NT2/D1 (cell line): ENCODE results near the gene ABLIM2.

Experiments
- DNase-seq: peaks from one replicate; pipeline ENCODE4 v3.0.0-alpha.2; 2011; ENCODE audit warnings: low read depth, low spot score
- H3K27me3 ChIP-seq: 2 replicates; pipeline ENCODE4 v1.6.0; 2011; ENCODE audit warnings: mild to moderate bottlenecking; ENCODE audit not compliant: insufficient read length, insufficient read depth
- H3K36me3 ChIP-seq: 2 replicates; pipeline ENCODE4 v1.6.1; 2011; ENCODE audit warnings: mild to moderate bottlenecking, low read length, mixed read lengths; ENCODE audit not compliant: insufficient read depth, insufficient read length
- H3K4me1 ChIP-seq: 2 replicates; pipeline ENCODE4 v1.5.1; 2011; ENCODE audit not compliant: insufficient read depth, insufficient read length
- H3K4me3 ChIP-seq: 2 replicates; pipeline ENCODE4 v1.5.1; 2011; ENCODE audit warnings: low read depth; ENCODE audit not compliant: insufficient read length
- H3K9ac ChIP-seq: 2 replicates; pipeline ENCODE4 v1.6.0; 2011; ENCODE audit warnings: low read depth; ENCODE audit not compliant: insufficient read length
- H3K9me3 ChIP-seq: 2 replicates; pipeline ENCODE4 v1.5.1; 2011; ENCODE audit warnings: mild to moderate bottlenecking, low read length; ENCODE audit not compliant: insufficient read depth
- SUZ12 ChIP-seq: IDR thresholded peaks from 2 replicates; pipeline ENCODE4 v1.6.1; 2011; ENCODE audit not compliant: insufficient read length, insufficient read depth; ENCODE audit errors: extremely low read depth
- YY1 ChIP-seq: IDR thresholded peaks from 2 replicates; pipeline ENCODE4 v1.6.1; 2011; ENCODE audit not compliant: insufficient read length, insufficient read depth
- ZNF274 ChIP-seq: IDR thresholded peaks from 2 replicates; pipeline ENCODE4 v1.6.1; 2011; ENCODE audit warnings: mild to moderate bottlenecking, low read depth, low read length

ABLIM2 gene

DNA sequence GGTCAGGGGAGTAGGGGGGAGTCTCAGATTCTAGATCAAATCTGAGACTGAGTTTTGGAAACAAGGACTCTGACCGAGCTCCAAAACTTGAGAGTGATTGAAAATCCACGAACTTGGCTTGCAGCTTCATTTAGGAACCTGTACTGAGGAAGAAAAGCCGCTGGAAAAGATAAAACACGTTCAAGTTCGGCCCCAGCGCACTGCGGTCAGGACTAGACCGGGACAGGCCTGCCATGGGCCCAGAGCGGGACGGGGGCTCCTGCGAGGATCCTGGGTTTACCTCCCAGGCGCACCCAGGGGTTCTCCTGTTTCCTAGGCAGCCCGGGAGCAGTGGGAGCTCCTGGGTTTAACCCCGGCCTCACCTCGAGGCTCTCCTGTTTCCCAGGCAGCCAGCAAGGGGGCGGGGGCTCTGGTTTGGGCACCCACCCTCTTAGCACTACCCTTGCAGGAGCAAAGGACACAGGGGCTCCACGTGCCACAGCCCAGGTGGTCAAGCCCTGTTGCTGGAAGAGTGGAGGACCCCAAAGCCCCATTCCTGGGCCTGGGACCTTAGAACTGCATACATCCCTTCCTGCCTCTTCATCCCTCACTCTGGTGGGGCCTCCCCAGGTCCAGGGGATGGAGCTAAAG, 74.5 kb downstream of the ABLIM2 start:
- no peak for TF ChIP-seq ZNF274
- TF ChIP-seq SUZ12 = no peak
- TF ChIP-seq YY1 = no peak
- Histone ChIP-seq H3K27me3 (no peaks in the 10 kb centered on the region), H3K4me1 (peaks cover 24% of the 10 kb centered on the region), H3K4me3 (no peak overlapping the region), H3K36me3 (no peaks in the 10 kb centered on the region), H3K9me3 (no peaks in the 10 kb centered on the region), H3K9ac (no peak overlapping the region)
- DNase-seq = no peak

DNA sequence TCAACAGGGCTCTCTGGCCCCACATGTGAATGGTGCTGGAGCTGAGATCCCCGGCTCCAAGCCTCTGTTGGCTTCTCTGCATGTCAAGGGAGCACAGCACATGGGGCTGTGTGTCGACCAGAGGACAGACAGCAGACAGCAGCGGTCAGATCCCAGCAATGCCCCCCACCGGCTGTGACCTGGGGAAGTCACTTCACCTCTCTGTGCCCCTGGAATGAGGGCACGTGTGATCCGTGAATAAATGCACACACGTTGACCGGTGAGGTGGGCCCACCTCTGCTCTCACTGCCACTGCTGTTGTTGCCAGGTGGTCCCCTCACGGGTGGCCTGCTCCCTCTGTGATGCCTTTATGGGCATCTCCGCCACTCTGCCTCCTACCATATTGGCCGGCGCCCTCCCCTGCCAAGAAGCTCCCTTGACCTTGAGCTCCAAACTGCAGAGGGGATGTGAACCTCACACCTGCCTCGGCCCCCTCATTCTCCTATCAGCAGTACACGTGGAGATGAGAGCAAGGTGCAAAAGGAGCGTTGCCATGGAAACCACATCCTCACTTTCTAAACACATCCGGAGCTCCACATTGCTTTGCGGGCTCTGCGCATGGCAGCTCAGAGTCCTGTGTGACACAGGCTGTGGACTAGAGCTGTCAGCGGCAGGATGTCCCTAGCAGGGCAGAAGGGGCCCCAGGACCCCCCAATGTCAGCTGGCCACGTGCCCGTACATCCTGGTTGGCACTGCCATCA, 75.4 kb downstream of the ABLIM2 start:
- H3K27me3 ChIP-seq = no peaks in the 10 kb centered on the region
- DNase-seq = no peak
- no peak for TF ChIP-seq YY1
- no peak for TF ChIP-seq SUZ12
- TF ChIP-seq ZNF274 = no peak
- H3K4me1 ChIP-seq = peaks cover 24% of the 10 kb centered on the region
- no peak overlapping the region for H3K9ac ChIP-seq
- H3K36me3 ChIP-seq = no peaks in the 10 kb centered on the region
- H3K9me3 ChIP-seq = no peaks in the 10 kb centered on the region
- H3K4me3 ChIP-seq = no peak overlapping the region

DNA sequence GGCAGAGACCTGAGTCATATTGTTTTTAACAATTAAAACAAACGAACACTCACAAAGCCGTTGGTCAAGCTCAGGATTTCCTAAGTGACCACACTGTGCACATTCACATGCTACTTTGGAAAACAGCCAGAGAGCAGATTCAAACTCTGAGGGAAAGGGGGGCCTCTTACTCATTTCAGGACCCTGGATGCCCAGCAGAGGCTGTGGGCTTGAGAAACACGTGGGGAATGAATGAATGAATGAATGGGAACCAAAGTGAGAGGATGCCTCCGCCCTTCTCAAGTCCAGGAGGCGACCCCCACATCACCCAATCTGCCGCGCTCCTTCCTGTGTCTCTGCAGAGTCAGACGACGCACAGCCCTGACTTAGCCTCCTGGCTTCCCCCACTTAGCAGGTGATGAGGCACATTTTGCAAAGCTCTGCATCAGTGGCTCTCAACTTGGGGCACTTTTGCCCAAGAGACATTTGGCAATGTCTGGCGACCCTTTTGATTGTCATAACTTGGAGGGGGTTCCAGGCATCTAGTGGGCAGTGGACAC, 76.0 kb downstream of the ABLIM2 start:
- DNase-seq = no peak
- Histone ChIP-seq H3K27me3 (no peaks in the 10 kb centered on the region), H3K9ac (no peak overlapping the region), H3K36me3 (no peaks in the 10 kb centered on the region), H3K9me3 (no peaks in the 10 kb centered on the region), H3K4me1 (peaks cover 22% of the 10 kb centered on the region), H3K4me3 (no peak overlapping the region)
- TF ChIP-seq YY1 (no peak), ZNF274 (no peak), SUZ12 (no peak)

DNA sequence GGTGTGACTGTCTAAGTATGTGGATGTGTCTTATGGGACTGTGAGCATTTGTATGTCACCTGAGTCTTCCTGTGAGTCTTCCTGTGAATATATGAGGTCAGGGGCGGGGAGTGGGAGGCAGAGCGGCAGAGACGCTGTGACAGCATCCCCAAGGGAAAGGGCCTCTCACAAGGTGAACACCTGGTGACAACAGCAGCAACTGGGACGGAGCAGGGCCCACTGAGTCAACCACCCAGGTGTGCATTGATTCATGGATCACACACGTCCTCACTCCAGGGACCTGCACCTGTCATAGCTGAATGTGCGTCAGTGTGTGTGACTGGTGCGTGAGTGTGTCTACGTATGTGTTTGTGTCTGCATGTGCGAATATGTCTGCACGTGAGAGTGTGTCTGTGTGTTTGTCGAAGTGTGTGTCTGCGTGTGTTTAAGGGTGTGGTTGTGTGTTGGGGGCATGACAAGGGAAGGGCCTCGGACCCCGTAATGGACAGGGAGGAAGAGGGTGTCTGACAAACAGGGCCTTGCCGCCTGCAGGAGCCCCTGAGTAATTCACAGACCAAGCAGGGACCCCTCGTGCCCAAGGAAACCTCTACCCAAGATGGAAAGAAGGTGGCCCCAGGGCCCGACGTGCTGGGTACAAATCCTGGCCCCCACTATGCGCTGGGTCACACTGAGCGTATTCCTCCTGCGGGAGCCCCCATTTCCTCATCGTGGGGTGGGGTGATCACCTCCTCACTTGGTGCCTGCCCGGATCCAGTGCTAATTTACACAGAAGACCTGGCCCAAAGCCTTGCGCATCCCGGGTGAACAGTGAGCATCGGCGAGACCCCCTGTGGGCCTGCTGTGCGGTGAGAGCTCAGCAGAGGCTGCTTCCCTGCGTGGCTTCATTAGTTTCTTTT, 76.7 kb downstream of the ABLIM2 start:
- peaks cover 22% of the 10 kb centered on the region for H3K4me1 ChIP-seq
- H3K9me3 ChIP-seq = no peaks in the 10 kb centered on the region
- H3K4me3 ChIP-seq = no peak overlapping the region
- H3K27me3 ChIP-seq = no peaks in the 10 kb centered on the region
- no peaks in the 10 kb centered on the region for H3K36me3 ChIP-seq
- TF ChIP-seq YY1 = no peak
- no peak for TF ChIP-seq SUZ12
- no peak for TF ChIP-seq ZNF274
- DNase-seq = no peak
- H3K9ac ChIP-seq = peak overlapping the region; percentile 45

DNA sequence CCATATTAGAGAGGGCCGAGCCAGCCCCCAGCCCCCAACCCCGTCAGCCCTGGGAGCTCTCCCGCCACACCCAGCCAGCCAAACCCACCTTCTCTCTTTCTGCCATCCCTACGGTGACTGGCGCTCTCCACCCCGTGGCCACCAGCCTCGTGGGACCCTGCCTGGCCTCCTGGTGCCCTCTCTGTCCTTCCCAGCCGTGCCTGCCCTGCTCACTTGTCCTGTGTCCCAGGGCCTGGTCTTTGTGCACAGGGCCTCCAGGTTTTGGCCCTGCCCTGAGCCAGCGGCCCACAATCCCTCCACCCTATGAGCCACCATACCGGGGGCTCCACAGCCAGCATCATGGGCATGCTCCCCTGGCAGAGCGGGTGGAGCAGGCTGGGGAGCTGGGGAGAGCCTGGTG, 77.4 kb downstream of the ABLIM2 start:
- no peak for DNase-seq
- TF ChIP-seq ZNF274 = no peak
- Histone ChIP-seq H3K4me1 (peaks cover 25% of the 10 kb centered on the region), H3K9ac (peak overlapping the region; percentile 45), H3K9me3 (no peaks in the 10 kb centered on the region), H3K27me3 (no peaks in the 10 kb centered on the region), H3K36me3 (no peaks in the 10 kb centered on the region), H3K4me3 (peak overlapping the region; percentile 9)

DNA sequence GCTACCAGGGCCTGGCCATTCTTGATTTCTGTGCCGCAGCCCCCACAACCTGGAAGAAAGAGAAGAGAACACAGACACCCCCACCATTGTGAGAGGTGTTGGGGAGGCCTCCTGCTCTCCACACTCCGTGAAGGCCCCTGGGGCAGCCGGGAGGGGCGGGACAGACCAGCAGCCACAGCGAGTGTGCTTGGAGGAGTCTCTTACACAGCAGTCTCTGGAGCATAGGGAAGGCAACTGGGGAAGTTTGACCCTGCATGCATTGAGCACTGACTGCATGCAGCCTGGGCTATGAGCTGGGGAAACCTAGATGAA, 77.9 kb downstream of the ABLIM2 start:
- TF ChIP-seq SUZ12 = no peak
- no peak for TF ChIP-seq YY1
- TF ChIP-seq ZNF274 = no peak
- Histone ChIP-seq H3K27me3 (no peaks in the 10 kb centered on the region), H3K9me3 (no peaks in the 10 kb centered on the region), H3K4me1 (peaks cover 30% of the 10 kb centered on the region), H3K36me3 (no peaks in the 10 kb centered on the region), H3K9ac (peak overlapping the region; percentile 26), H3K4me3 (no peak overlapping the region)
- no peak for DNase-seq

DNA sequence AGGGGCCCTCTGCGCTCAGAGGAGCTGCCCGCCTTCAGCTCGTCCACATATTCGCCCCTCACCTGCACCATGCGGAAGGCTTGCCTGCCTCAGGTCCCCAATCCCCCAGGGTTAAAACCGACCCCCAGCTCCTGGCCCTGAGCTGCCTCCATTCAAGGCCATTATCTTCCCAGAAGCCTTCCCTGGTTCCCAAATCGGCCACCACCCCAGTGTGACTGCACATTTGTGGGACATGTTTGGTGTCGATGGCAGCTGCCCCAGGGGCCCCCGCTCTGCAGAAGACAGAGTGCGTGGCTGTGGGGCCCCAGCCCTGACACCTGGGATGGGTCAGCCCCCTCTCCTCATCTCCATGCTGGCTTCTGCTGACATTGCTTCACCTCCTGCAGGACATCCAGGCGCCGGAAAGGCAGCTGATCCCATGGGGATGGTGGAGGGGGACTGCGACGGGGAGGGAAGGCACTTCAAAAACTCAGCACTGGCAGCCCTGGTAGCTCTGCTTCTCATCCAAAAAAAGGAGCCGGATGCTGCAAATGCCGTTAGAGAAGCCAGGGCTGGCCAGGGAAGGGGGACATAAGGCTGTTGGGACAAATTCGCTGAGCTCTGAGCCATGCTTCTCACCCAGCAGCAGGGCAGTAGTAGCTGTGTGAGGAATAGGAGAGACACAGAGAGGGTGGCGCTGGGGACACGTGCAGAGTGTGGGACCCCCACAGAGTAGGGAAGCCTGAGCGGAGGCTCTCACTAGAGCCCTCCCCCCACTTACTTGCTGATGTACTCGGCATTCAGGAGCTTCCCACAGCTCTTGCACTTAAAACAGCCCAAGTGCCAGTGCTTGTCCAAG, 78.5 kb downstream of the ABLIM2 start:
- no peaks in the 10 kb centered on the region for H3K9me3 ChIP-seq
- H3K4me3 ChIP-seq = no peak overlapping the region
- no peaks in the 10 kb centered on the region for H3K36me3 ChIP-seq
- peak overlapping the region; percentile 26 for H3K9ac ChIP-seq
- TF ChIP-seq SUZ12 (no peak), YY1 (no peak), ZNF274 (no peak)
- no peak for DNase-seq
- H3K27me3 ChIP-seq = no peaks in the 10 kb centered on the region
- peaks cover 30% of the 10 kb centered on the region for H3K4me1 ChIP-seq
